Neural progenitor cell (in vitro differentiated cells): Measurements from ENCODE around the gene MESD.

ENCODE experiments used
- EZH2 ChIP-seq: fragments of 200-600 bp; sonication (generic); IDR thresholded peaks from 2 replicates; pipeline ENCODE4 v1.6.1; 2017; ENCODE audit warnings: antibody characterized with exemption, mild to moderate bottlenecking, moderate library complexity
- TF ChIP-seq, protein P1 (sequence below): fragments of 200-600 bp; sonication (generic); IDR thresholded peaks from 2 replicates; pipeline ENCODE4 v1.5.1; 2017; ENCODE audit warnings: antibody characterized with exemption, mild to moderate bottlenecking

DNA sequence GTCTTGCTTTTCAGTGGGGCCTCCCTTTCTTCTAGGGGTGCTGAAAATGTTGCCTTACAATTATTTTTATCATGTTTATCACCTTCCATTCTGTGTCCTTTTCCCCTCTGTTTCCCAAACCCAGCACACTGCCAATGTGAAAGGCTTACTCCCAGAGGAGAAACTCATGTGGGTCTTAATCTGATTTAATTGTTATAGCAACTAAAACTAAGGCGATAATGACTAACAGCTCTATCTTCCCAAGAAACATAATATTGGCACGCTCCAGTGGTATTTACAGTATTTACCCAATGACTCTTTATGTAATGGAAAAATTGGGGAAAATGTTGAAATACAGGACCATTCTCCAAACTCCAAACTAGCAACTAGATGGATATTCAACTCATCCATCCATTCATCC is 58.4 kb downstream of the MESD start:
- TF ChIP-seq, protein P1, sequence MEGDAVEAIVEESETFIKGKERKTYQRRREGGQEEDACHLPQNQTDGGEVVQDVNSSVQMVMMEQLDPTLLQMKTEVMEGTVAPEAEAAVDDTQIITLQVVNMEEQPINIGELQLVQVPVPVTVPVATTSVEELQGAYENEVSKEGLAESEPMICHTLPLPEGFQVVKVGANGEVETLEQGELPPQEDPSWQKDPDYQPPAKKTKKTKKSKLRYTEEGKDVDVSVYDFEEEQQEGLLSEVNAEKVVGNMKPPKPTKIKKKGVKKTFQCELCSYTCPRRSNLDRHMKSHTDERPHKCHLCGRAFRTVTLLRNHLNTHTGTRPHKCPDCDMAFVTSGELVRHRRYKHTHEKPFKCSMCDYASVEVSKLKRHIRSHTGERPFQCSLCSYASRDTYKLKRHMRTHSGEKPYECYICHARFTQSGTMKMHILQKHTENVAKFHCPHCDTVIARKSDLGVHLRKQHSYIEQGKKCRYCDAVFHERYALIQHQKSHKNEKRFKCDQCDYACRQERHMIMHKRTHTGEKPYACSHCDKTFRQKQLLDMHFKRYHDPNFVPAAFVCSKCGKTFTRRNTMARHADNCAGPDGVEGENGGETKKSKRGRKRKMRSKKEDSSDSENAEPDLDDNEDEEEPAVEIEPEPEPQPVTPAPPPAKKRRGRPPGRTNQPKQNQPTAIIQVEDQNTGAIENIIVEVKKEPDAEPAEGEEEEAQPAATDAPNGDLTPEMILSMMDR = no peak
- TF ChIP-seq EZH2 = no peak
